Activated T-cell treated with anti-CD3 and anti-CD28 coated beads, Interleukin-2, amount 50 U/mL, for 4 hours (primary cell): ENCODE results near the gene WWTR1. TPM values are rescaled to one million over a fixed set of nuclear protein-coding genes. Genes with fewer than 3 reads are reported as not detected.

Experiments
- ATAC-seq, 2 donors: fragments of 200-7000 bp; cut with Tn5 transposase; one replicate each; pipeline ENCODE4 v1.10.0; 2021
- DNase-seq: peaks from one replicate; pipeline ENCODE4 v3.0.0-alpha.2; 2020
- H3K27me3 Mint-ChIP-seq: one replicate; pipeline ENCODE4 v1.8.0; 2021; ENCODE audit warnings: low read depth, mixed read lengths
- H3K36me3 Mint-ChIP-seq: one replicate; pipeline ENCODE4 v1.8.0; 2022; ENCODE audit warnings: mixed read lengths; ENCODE audit not compliant: insufficient read depth
- H3K4me1 Mint-ChIP-seq: one replicate; pipeline ENCODE4 v1.8.0; 2021; ENCODE audit warnings: low read depth, mixed read lengths
- H3K4me3 Mint-ChIP-seq: one replicate; pipeline ENCODE4 v1.8.0; 2021; ENCODE audit warnings: mild to moderate bottlenecking, moderate library complexity, mixed read lengths
- H3K9me3 Mint-ChIP-seq: one replicate; pipeline ENCODE4 v1.8.0; 2021; ENCODE audit warnings: mixed read lengths
- total RNA-seq, 3 donors: library from RNA; stranded (reverse); gene quantifications; one replicate each; pipeline ENCODE4 v1.2.1, GENCODE V29; 2021

Gene WWTR1
- total RNA-seq, 3 donors from 2014 or later: 0.63 to 1.5 (median 1.0) TPM

DNA sequence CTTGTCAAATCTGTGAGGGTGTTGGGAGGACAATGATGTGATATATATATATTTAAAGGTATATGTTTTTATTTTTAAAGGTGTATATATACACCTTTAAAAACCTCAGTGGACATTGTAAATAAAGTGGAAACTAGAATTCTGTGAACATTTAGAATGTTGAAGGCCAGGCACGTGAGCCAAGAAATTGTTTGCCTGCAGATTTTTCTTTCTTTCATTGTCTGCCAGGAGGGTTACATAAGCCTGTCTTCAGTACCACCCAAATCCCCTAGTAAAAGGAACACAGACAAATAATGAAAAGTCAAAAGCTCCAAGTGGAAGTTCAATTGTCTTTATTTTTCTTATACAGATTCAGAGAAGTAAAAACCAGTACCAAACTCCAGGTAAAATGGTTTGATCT, 140.9 kb downstream of the WWTR1 start:
- Mint-ChIP-seq H3K4me1 (peaks cover 5% of the 10 kb centered on the region), H3K27me3 (peaks cover 7% of the 10 kb centered on the region), H3K36me3 (no peaks in the 10 kb centered on the region), H3K4me3 (no peak overlapping the region), H3K9me3 (no peaks in the 10 kb centered on the region)
- ATAC-seq (no peak), DNase-seq (no peak)

GRCh38 chr3:149515249-149515648, 142.6 kb downstream of the WWTR1 start:
- Mint-ChIP-seq H3K4me3 (no peak overlapping the region), H3K4me1 (peaks cover 5% of the 10 kb centered on the region), H3K9me3 (no peaks in the 10 kb centered on the region), H3K36me3 (no peaks in the 10 kb centered on the region), H3K27me3 (peaks cover 12% of the 10 kb centered on the region)
- ATAC-seq (no peak), DNase-seq (no peak)

DNA sequence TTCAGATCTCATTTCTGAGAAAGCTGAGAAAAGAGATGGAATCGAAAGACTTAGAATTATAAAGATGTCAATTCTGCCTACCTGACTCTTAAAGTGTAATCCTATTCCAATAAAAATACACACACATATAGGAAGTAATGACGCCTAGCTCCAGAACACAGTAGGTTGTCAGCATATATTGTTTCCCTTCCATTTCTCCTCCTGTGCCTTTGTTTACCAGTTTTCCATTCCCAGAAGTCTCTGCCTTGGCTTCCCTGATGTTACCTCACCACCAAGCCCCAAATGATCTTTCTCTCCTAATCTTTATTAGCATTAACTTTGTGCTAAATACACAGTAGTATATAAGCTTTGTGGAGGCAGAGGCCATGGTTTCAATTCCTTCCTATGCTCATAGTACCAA, 143.4 kb downstream of the WWTR1 start:
- DNase-seq (no peak), ATAC-seq (no peak)
- Mint-ChIP-seq H3K27me3 (peaks cover 12% of the 10 kb centered on the region), H3K4me3 (no peak overlapping the region), H3K4me1 (peaks cover 5% of the 10 kb centered on the region), H3K36me3 (no peaks in the 10 kb centered on the region), H3K9me3 (no peaks in the 10 kb centered on the region)

GRCh38 chr3:149512073-149512782, 145.6 kb downstream of the WWTR1 start:
- DNase-seq (no peak), ATAC-seq (peak; percentile 58 to 62)
- Mint-ChIP-seq H3K36me3 (no peaks in the 10 kb centered on the region), H3K4me3 (no peak overlapping the region), H3K4me1 (peaks cover 11% of the 10 kb centered on the region), H3K27me3 (peaks cover 16% of the 10 kb centered on the region), H3K9me3 (no peaks in the 10 kb centered on the region)

DNA sequence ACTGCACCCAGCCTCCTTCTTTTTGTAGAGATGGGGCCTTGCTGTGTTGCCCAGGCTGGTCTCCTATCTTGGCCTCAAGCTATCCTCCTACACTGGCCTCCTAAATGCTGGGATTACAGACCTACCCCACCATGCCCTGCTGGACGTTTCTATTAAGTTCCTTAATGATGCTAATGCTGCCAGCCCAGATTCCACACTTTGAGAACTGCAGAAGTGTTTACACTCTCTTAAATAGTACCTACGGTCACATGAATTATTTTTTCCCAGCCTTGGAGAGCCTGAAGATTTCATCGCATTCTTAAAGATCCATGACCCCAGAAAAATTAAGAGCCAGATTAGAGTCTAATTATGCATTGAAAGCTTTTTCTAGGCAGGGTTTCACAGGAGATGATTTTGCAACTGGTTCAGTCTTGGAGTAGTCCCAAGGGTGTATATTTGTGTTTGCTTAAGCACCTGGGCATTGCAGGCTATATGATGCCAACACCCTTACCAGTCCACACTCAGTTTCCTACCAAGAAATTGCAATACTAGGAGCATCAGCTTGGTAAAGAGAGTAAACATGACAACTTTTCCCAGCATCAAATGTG, 146.7 kb downstream of the WWTR1 start:
- ATAC-seq (no peak), DNase-seq (no peak)
- peaks cover 11% of the 10 kb centered on the region for H3K4me1 Mint-ChIP-seq

GRCh38 chr3:149510480-149510879, 147.3 kb downstream of the WWTR1 start:
- Mint-ChIP-seq H3K4me3 (no peak overlapping the region), H3K9me3 (no peaks in the 10 kb centered on the region), H3K27me3 (peaks cover 16% of the 10 kb centered on the region), H3K4me1 (peaks cover 11% of the 10 kb centered on the region), H3K36me3 (no peaks in the 10 kb centered on the region)
- no peak for ATAC-seq
- DNase-seq: no peak

More for the DNA sequence above, 146.7 kb downstream of the WWTR1 start:
- H3K9me3 Mint-ChIP-seq: no peaks in the 10 kb centered on the region
- H3K27me3 Mint-ChIP-seq: peaks cover 16% of the 10 kb centered on the region
- no peaks in the 10 kb centered on the region for H3K36me3 Mint-ChIP-seq
- no peak overlapping the region for H3K4me3 Mint-ChIP-seq

GRCh38 chr3:149509526-149509925, 148.3 kb downstream of the WWTR1 start:
- DNase-seq (no peak), ATAC-seq (no peak)
- Mint-ChIP-seq H3K36me3 (no peaks in the 10 kb centered on the region), H3K27me3 (peaks cover 19% of the 10 kb centered on the region), H3K4me3 (no peak overlapping the region), H3K4me1 (peaks cover 11% of the 10 kb centered on the region), H3K9me3 (no peaks in the 10 kb centered on the region)

- no peak overlapping the region for H3K4me3 Mint-ChIP-seq
- no peaks in the 10 kb centered on the region for H3K9me3 Mint-ChIP-seq
- ATAC-seq: peak in 1 of 2 donors; percentile 44
- no peaks in the 10 kb centered on the region for H3K36me3 Mint-ChIP-seq
- H3K27me3 Mint-ChIP-seq: peaks cover 20% of the 10 kb centered on the region
- H3K4me1 Mint-ChIP-seq: peaks cover 11% of the 10 kb centered on the region
- no peak for DNase-seq
These were observed 150.1 kb downstream of the WWTR1 start for GRCh38 chr3:149507491-149508324.

GRCh38 chr3:149506965-149507364, 150.9 kb downstream of the WWTR1 start:
- H3K36me3 Mint-ChIP-seq: no peaks in the 10 kb centered on the region
- no peaks in the 10 kb centered on the region for H3K9me3 Mint-ChIP-seq
- no peak overlapping the region for H3K4me3 Mint-ChIP-seq
- DNase-seq (no peak), ATAC-seq (no peak)
- H3K4me1 Mint-ChIP-seq: peaks cover 6% of the 10 kb centered on the region
- peaks cover 14% of the 10 kb centered on the region for H3K27me3 Mint-ChIP-seq

DNA sequence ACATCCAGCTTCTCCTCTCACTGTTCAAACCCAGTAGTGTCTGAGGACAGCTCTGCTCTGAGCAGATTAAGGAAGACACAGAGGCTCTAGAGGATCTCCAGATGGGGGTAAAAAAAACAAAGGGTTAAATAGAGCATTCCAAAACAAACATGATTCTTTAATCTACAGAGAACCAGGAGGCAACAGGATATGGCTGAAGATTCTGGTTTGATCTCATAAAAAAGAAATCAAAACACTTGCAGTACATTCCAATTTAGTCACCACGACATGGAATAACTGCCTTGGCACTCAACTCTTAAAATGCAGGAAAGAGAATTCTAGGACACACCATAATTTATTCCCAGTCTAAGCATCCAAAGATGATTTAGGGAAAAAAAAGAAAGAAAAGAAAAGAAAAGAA, 151.3 kb downstream of the WWTR1 start:
- Mint-ChIP-seq H3K27me3 (peaks cover 14% of the 10 kb centered on the region), H3K9me3 (no peaks in the 10 kb centered on the region), H3K4me1 (peaks cover 6% of the 10 kb centered on the region), H3K4me3 (no peak overlapping the region), H3K36me3 (no peaks in the 10 kb centered on the region)
- DNase-seq (no peak), ATAC-seq (no peak)

GRCh38 chr3:149502438-149502837, 155.4 kb downstream of the WWTR1 start:
- peaks cover 5% of the 10 kb centered on the region for H3K27me3 Mint-ChIP-seq
- H3K36me3 Mint-ChIP-seq: no peaks in the 10 kb centered on the region
- H3K4me3 Mint-ChIP-seq: no peak overlapping the region
- DNase-seq (no peak), ATAC-seq (no peak)
- H3K4me1 Mint-ChIP-seq: no peaks in the 10 kb centered on the region
- no peaks in the 10 kb centered on the region for H3K9me3 Mint-ChIP-seq

DNA sequence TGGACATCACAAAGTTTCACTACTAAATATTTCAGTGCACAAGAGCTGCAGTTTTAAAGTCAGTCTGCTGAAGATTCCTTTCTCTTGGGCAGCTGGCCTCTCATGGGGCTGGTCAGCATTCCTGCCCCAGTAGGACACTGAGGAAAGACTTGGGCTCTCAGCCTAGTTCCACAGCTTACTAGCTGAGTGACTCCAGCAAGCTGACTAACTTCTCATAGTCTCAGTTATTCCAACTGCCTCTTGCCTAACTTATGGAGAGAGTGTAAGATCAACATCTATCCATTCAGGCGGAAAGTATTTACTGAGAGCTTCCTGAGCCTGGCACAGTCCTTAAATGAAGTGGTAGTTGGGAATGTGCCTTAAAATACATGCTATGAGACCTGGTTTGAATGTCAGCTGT, 156.3 kb downstream of the WWTR1 start:
- Mint-ChIP-seq H3K9me3 (no peaks in the 10 kb centered on the region), H3K36me3 (no peaks in the 10 kb centered on the region), H3K4me3 (no peak overlapping the region), H3K27me3 (peaks cover 5% of the 10 kb centered on the region), H3K4me1 (no peaks in the 10 kb centered on the region)
- no peak for DNase-seq
- ATAC-seq: no peak

DNA sequence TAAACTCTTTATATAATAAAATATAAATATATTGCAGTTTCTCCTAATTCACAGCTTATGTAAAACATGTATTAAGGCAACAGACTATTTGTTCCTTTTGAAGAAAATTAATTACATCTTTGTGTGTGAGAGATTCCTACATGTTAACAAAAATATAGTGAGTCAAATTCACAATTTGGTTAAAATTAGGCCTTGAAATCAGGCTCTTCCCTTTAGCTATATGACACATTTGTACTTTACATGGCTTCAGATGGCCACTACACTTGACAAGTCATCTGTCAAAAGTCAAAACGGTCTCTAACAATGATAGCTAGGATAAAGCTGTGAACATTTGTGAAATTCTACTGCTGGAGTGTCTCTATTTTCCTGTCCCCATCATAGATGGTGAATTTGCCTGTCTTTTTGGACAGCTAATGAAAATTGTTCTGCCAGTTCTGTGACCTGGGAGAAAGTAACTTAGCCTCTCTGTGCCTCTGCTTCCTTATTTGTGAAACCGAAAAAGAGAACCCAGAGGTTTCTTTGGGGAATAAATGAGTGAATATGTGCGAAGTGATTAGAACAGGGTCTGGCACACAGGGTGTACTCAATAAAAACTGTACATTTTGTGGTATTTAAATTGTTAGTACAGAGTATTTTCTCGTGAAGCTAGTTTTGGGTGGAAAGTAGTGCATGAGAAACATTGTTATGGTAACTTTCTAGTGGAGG, 159.7 kb downstream of the WWTR1 start:
- H3K27me3 Mint-ChIP-seq: peaks cover 6% of the 10 kb centered on the region

DNA sequence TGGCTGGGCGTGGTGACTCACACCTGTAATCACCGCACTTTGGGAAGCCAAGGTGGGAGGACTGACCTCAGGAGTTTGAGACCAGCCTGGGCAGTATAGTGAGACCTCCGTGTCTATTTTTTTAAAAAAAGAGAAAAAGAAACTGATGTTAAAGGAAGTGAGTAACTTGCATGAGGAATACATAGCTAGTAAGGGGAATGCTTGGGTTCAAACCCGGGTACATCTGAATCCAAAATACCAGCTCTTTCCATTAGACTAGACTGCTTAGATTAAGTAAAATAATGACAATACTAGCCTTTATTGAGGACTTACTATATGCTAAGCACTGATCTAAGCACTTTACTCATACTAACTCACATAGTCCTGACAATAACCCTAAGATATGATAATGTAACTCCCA, 160.9 kb downstream of the WWTR1 start:
- Mint-ChIP-seq H3K27me3 (peaks cover 6% of the 10 kb centered on the region), H3K4me3 (no peak overlapping the region), H3K4me1 (no peaks in the 10 kb centered on the region), H3K36me3 (no peaks in the 10 kb centered on the region), H3K9me3 (no peaks in the 10 kb centered on the region)
- DNase-seq (no peak), ATAC-seq (no peak)

More for the DNA sequence above, 159.7 kb downstream of the WWTR1 start:
- ATAC-seq (no peak), DNase-seq (no peak)
- Mint-ChIP-seq H3K4me1 (no peaks in the 10 kb centered on the region), H3K36me3 (no peaks in the 10 kb centered on the region), H3K4me3 (no peak overlapping the region), H3K9me3 (no peaks in the 10 kb centered on the region)
